ENCODE measurements around the gene CST11.

The CST11 gene

GRCh38 chr20:23417861-23418260, 34.8 kb downstream of the CST11 start:
- Histone ChIP-seq H3K36me3 (replicated peaks; ENCODE audit: insufficient read depth, low read length) (no peaks in the 10 kb centered on the region), H3K27ac (ENCODE audit: low read length) (no peak overlapping the region), H3K9me2 (replicated peaks; ENCODE audit: insufficient read depth, low read length) (no peaks in the 10 kb centered on the region), H3K4me2 (ENCODE audit: low read depth, low read length) (no peak overlapping the region), H4K20me1 (ENCODE audit: insufficient read depth, low read length) (peaks cover 14% of the 10 kb centered on the region; the same call in 1 of the 2 replicates), H2AFZ (ENCODE audit: low read length) (no peak overlapping the region), H3F3A (ENCODE audit: insufficient read depth, low read length) (peaks cover 13% of the 10 kb centered on the region), H3K27me3 (replicated peaks; ENCODE audit: insufficient read depth, low read length) (no peaks in the 10 kb centered on the region), H3K4me3 (ENCODE audit: low read length) (no peak overlapping the region), H3K9ac (ENCODE audit: low read length) (no peak overlapping the region), H3K79me2 (ENCODE audit: low read length) (peaks cover 80% of the 10 kb centered on the region), H3K9me3 (replicated peaks; ENCODE audit: insufficient read depth, low read length) (no peaks in the 10 kb centered on the region), H3K4me1 (ENCODE audit: low read length) (peaks cover 10% of the 10 kb centered on the region; the same call in 1 of the 2 replicates)
- no peak for TF ChIP-seq EZH2 (optimal IDR thresholded peaks at IDR 0.05; ENCODE audit: low read depth, low read length)
- TF ChIP-seq CTCF (IDR thresholded peaks at IDR 0.05; ENCODE audit: low read length) = no peak
- no peak for TF ChIP-seq EZH2phosphoT487 (IDR thresholded peaks at IDR 0.05; ENCODE audit: low read length)
- no peak for DNase-seq

DNA sequence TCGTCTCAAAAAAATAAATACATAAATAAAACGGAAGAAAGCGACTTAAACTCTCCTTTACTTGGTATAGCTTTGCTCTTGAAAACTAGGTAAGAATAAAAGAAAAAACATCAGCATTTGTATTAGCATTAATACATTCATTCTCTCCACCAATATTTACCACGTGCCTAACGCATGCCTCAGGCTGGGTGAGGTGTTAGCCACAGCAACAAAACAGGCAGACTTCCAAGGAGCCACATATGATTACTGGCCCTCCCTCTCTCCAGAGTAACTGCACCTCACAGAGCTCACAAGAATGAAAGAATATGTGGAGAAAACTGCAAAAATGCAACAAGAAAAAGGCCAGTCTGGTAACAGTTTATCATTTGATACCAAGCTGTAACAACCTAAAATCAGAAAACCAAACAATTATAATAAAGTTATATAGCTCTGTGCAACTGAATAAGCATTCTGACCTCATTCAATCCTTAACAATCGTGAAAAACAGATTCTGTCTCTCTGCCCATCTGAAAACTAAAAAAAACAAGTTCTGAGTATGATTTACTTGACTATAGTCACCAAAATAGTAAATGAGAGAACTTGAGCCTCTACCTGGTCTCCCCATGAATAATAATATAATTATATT, 36.6 kb downstream of the CST11 start:
- peaks cover 13% of the 10 kb centered on the region for H3F3A ChIP-seq (ENCODE audit: insufficient read depth, low read length)
- peaks cover 4% of the 10 kb centered on the region; the same call in 1 of the 2 replicates for H3K4me1 ChIP-seq (ENCODE audit: low read length)
- H3K4me2 ChIP-seq (ENCODE audit: low read depth, low read length) = no peak overlapping the region
- no peak overlapping the region for H3K9ac ChIP-seq (ENCODE audit: low read length)
- no peaks in the 10 kb centered on the region for H3K9me3 ChIP-seq (replicated peaks; ENCODE audit: insufficient read depth, low read length)
- H3K9me2 ChIP-seq (replicated peaks; ENCODE audit: insufficient read depth, low read length) = no peaks in the 10 kb centered on the region
- H3K27me3 ChIP-seq (replicated peaks; ENCODE audit: insufficient read depth, low read length) = no peaks in the 10 kb centered on the region
- H2AFZ ChIP-seq (ENCODE audit: low read length) = no peak overlapping the region
- no peaks in the 10 kb centered on the region for H3K36me3 ChIP-seq (replicated peaks; ENCODE audit: insufficient read depth, low read length)
- H3K79me2 ChIP-seq (ENCODE audit: low read length) = peaks cover 95% of the 10 kb centered on the region
- no peak overlapping the region for H3K27ac ChIP-seq (ENCODE audit: low read length)
- no peak overlapping the region for H3K4me3 ChIP-seq (ENCODE audit: low read length)
- H4K20me1 ChIP-seq (ENCODE audit: insufficient read depth, low read length) = peaks cover 16% of the 10 kb centered on the region; the same call in 1 of the 2 replicates
- no peak for DNase-seq
- no peak for TF ChIP-seq EZH2phosphoT487 (IDR thresholded peaks at IDR 0.05; ENCODE audit: low read length)
- TF ChIP-seq CTCF (IDR thresholded peaks at IDR 0.05; ENCODE audit: low read length) = no peak
- no peak for TF ChIP-seq EZH2 (optimal IDR thresholded peaks at IDR 0.05; ENCODE audit: low read depth, low read length)

DNA sequence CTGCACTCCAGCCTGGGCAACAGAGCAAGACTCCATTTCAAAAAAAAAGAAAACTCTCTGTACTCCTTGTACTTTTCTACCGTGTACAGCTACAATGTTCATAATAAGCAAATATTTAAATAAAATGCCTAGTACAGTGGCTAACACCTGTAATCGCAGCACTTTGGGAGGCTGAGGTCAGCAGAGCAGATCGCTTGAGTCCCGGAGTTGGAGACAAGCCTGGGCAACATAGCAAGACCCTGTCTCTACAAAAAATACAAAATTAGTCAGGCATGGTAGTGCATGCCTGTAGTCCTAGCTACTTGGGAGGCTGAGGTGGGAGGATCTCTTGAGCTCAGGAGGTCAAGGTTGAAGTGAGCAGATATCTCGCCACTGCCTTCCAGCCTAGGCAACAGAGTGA, 37.1 kb downstream of the CST11 start:
- no peak overlapping the region for H3K4me3 ChIP-seq (ENCODE audit: low read length)
- H3K9ac ChIP-seq (ENCODE audit: low read length) = no peak overlapping the region
- no peaks in the 10 kb centered on the region for H3K36me3 ChIP-seq (replicated peaks; ENCODE audit: insufficient read depth, low read length)
- no peak overlapping the region for H3K27ac ChIP-seq (ENCODE audit: low read length)
- no peak for DNase-seq
- H4K20me1 ChIP-seq (ENCODE audit: insufficient read depth, low read length) = peaks cover 16% of the 10 kb centered on the region; the same call in 1 of the 2 replicates
- no peaks in the 10 kb centered on the region for H3K9me2 ChIP-seq (replicated peaks; ENCODE audit: insufficient read depth, low read length)
- H3K27me3 ChIP-seq (replicated peaks; ENCODE audit: insufficient read depth, low read length) = no peaks in the 10 kb centered on the region
- H3F3A ChIP-seq (ENCODE audit: insufficient read depth, low read length) = peaks cover 10% of the 10 kb centered on the region
- no peak overlapping the region for H2AFZ ChIP-seq (ENCODE audit: low read length)
- H3K4me1 ChIP-seq (ENCODE audit: low read length) = peaks cover 4% of the 10 kb centered on the region; the same call in 1 of the 2 replicates
- H3K9me3 ChIP-seq (replicated peaks; ENCODE audit: insufficient read depth, low read length) = no peaks in the 10 kb centered on the region
- H3K79me2 ChIP-seq (ENCODE audit: low read length) = peaks cover 95% of the 10 kb centered on the region
- H3K4me2 ChIP-seq (ENCODE audit: low read depth, low read length) = no peak overlapping the region
- TF ChIP-seq CTCF (IDR thresholded peaks at IDR 0.05; ENCODE audit: low read length) (no peak), EZH2 (optimal IDR thresholded peaks at IDR 0.05; ENCODE audit: low read depth, low read length) (no peak), EZH2phosphoT487 (IDR thresholded peaks at IDR 0.05; ENCODE audit: low read length) (no peak)
